Retinal pigment epithelial cell (primary cell): ENCODE data around the gene PREX1.

Experiments used
- DNase-seq: peaks from one replicate; pipeline ENCODE4 v3.0.0-alpha.2; 2010; ENCODE audit warnings: low read depth
- H3K4me3 ChIP-seq: 2 replicates; pipeline ENCODE4 v1.5.1; 2011; ENCODE audit warnings: mild to moderate bottlenecking, low read length, control low read depth, moderate library complexity
- TF ChIP-seq, protein P1 (sequence below): conservative IDR thresholded peaks from 2 replicates; pipeline ENCODE4 v1.5.1; 2011; ENCODE audit warnings: low read depth, low read length, control low read depth, inconsistent platforms

Gene PREX1

DNA sequence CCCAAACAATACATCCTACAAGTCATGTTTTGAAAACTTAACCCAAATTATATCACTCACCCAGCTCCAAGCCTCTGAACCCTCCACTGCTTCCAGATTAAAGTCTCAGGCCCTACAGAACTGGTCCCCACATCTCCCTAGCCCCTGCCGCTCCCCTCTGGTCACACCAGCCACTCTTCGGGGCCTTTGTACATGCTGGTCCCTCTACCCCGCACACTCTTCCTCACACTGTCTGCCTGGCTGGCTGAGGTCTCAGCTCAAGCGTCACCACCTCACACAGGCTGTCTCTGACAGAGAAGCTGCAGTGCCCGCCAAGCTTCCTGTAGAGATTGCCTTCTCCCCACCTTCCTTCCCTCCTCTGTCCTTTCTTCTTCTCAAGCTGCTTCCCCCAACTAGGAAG, 192.4 kb downstream of the PREX1 start:
- TF ChIP-seq, protein P1, sequence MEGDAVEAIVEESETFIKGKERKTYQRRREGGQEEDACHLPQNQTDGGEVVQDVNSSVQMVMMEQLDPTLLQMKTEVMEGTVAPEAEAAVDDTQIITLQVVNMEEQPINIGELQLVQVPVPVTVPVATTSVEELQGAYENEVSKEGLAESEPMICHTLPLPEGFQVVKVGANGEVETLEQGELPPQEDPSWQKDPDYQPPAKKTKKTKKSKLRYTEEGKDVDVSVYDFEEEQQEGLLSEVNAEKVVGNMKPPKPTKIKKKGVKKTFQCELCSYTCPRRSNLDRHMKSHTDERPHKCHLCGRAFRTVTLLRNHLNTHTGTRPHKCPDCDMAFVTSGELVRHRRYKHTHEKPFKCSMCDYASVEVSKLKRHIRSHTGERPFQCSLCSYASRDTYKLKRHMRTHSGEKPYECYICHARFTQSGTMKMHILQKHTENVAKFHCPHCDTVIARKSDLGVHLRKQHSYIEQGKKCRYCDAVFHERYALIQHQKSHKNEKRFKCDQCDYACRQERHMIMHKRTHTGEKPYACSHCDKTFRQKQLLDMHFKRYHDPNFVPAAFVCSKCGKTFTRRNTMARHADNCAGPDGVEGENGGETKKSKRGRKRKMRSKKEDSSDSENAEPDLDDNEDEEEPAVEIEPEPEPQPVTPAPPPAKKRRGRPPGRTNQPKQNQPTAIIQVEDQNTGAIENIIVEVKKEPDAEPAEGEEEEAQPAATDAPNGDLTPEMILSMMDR: no peak
- H3K4me3 ChIP-seq: no peak overlapping the region
- no peak for DNase-seq

DNA sequence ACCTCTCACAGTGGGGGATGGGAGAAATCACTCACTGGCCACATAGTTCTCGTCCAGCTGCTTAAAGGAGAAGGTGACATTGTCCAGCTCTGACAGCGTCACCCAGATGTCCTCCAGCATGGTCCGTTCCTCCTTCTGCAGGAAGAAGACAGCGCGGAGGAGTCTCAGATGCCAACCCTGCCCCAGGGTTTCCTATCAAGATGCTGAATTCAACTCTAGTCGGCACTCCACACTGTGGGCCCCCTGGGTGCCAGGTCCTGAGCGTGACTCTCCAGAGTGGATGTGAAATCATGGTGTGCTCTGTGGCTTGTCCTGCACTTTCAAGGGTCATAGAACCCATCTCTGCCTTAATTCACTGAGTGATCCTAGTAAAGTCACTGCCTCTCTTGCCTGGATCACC, 193.2 kb downstream of the PREX1 start:
- no peak overlapping the region for H3K4me3 ChIP-seq
- no peak for DNase-seq
- TF ChIP-seq, protein P1: no peak

DNA sequence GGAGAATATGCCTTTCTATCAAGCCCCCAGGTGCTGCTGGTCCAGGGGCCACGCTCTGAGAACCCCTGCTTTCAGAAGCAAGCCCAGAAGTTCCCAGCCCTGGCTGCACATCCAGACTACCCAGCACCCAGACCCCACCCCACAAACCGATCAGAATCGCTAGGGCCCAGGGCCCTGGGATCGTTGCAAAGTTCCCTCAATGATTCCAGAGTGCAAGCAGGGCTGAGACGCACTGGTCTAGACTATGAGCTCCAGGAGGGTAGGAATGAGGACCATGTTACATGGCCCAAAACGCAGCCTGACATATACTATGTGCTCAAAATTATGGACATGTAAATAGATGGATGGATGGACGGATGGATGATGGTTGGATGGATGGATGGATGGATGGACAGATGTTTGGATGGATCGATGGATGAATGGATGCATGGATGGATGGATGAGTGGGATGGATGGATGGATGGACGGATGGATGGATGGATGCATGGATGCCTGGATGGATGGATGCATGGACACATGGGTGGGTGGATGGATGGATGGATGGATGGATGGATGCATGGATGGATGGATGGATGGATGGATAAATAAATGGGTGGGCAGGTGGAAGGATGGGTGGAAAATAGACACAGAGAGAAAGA, 194.1 kb downstream of the PREX1 start:
- TF ChIP-seq, protein P1: no peak
- H3K4me3 ChIP-seq: no peak overlapping the region
- DNase-seq: no peak

DNA sequence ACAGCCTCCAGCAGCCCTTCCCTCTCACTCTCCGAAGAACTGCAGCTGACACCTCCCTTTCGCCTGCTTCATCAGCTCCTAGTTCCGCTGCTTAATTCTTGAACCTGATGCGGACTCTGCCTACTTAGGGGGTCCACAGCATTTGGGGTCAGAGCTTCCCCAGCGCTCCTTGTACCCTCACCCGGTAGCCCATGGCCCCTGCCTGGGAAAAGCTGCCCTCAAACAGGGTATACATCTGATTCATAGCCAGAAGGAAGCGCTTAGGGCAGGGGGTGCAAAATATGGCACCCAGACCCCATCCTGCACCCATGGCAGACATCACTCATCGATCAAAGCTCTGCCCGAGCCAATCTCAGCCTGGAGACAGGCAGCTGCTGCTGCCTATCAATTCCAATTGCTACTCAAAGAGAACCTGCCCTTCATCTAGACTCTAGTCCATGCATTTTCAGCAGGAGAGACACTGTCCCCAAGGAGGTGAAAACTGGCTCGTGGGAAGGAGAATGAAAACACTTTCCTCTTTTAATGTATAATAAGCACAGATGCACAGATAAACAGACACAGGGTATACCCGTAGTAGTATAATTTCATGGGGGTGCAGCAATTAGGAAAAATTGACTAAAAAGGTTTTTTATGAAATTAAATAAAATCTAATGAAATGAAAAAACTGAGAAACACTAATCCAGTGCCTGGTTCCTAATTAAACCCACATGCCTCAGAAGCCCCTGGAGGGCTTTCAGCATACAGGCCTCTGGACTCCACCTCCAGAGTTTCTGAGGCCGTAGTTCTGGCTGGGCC, 194.8 kb downstream of the PREX1 start:
- no peak for DNase-seq
- TF ChIP-seq, protein P1: no peak
- no peak overlapping the region for H3K4me3 ChIP-seq

DNA sequence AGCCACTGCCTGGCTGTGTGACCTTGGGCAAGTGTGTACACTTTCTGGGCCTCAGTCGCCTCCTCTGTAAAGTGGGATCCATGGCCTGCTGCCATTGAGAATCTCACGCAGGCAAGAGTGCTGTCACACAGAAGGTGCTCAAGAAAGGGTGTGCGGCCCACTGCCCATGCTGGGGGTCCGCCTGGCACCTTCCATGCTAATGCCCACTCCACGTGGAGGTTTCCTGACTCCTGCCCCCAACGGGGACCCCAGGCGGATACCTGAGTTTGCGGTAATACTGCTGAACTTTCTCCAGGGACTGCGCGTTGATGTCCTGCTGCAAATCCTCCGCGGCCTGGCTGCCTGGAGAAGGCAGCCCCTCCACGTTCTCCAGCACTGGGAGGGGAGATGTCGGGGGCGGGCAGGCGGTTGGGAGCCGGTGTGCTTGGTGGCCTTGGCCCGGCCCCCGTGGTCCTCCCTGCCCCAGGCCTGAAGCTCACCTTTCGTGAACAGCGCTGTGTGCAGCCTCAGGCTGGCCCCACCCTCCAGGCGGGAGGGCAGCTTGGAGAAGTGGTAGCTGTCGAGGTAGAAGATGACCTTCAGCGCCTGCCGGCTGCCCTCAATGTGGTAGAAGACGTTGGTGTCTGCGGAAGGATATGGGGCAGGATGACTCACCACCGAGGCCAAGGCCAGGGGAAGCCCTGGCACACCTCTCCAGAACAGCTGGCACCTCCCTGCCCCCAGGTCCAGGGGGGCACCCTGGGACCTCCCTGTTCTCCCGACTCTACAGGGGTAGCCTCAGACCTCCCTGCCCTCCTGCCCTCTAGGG, 195.6 kb downstream of the PREX1 start:
- no peak overlapping the region for H3K4me3 ChIP-seq
- TF ChIP-seq, protein P1: no peak
- DNase-seq: no peak

DNA sequence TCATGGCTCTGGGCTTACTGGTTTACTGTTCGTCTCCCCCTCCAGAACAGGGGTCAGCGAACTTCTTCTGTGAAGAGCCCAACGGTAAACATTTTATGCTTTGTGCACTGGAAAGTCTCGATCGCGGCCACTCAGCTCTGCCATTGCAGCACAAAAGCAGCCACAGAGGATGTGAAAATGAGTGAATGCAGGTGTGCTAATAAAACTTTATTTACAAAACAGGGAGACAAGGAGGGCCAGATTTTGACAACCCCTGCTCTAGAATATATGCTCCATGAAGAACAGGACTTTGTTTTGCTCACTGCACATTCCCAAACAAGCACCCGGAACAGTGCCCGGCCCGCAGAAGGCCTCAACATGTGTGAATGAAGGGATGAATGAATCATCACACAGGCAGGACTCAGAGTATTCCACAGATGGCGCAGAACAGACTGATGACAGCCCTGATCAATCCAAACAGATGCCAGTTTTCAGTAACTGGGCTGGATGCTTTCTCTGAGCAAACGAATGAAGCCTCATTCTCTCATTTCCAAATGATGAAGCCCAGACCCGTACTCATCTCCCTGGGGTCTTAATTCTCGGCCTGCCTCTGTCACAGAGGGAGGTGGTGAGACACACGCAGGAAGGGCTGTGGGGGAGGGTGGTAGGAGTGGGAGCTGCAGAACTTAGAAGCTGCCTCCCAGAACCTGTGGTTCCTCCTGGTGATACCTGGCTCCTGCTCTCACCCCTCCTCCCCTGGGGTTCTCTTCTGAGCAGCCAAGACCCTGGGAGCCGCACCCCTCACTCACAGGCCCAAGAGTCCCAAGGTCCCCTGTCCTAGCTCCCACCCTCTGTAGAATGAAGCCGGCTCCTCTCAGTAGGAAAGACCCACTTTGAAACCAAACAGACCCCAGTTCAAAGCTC, 196.4 kb downstream of the PREX1 start:
- DNase-seq: no peak
- no peak overlapping the region for H3K4me3 ChIP-seq
- TF ChIP-seq, protein P1: no peak
